ENCODE results near the gene CTSC. TPM values are rescaled to one million over a fixed set of nuclear protein-coding genes. Genes with fewer than 3 reads are reported as not detected.

The CTSC gene
- polyA plus RNA-seq, 1 donor (not counting 4 experiments of a cell fraction or from before 2014, with no cell fraction given) = 658 TPM

DNA sequence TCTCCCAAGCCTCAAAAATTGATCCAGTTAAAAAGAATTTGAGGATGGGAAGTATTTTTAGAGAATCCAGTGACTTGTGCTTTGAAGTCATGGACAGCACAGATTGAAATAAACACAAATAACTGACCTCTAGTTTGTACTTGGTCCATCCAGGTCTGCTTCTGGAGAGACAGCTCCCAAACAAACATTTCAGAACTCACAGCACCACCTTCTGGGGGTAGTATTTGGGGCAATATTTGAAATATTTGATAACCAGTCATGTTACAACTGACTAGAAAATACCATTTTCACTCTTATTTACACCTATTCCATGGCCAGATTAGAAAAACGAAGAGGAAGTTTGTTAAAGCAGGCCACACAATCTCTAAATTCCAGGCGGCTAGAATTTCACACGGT, 56.2 kb downstream of the CTSC start:
- no peak for DNase-seq (ENCODE audit: low read depth, low spot score)
- no peaks in the 10 kb centered on the region for H3K9me3 ChIP-seq (ENCODE audit: control insufficient read depth, low read depth, low read length)
- no peak overlapping the region for H3K4me3 ChIP-seq (ENCODE audit: control insufficient read depth in 2 of 3, extremely low read depth in 1 of 3, insufficient read depth in 2 of 3, low read depth in 1 of 3, low read length in 3 of 3)
- dilution Hi-C loops (cut with MboI; ENCODE audit: extremely low pct_ligation_motif_present, low sequenced_read_pairs) = no loop called here
- H3K4me2 ChIP-seq (ENCODE audit: control insufficient read depth, extremely low read depth, insufficient read depth, low read depth, low read length) = no peak overlapping the region
- no peak overlapping the region for H3K9ac ChIP-seq (ENCODE audit: control insufficient read depth, extremely low read depth, insufficient read depth, low read length)
- H2AFZ ChIP-seq (ENCODE audit: control insufficient read depth, low read length) = no peak overlapping the region
- no peaks in the 10 kb centered on the region for H4K20me1 ChIP-seq (ENCODE audit: control insufficient read depth, extremely low read depth, insufficient read depth, low read length)
- H3K27ac ChIP-seq (ENCODE audit: control insufficient read depth, insufficient read depth, low read length) = no peak overlapping the region
- H3K27me3 ChIP-seq (ENCODE audit: control insufficient read depth, extremely low read depth, insufficient read depth, low read length) = no peaks in the 10 kb centered on the region
- peak; percentile 59 for FAIRE-seq
- H3K36me3 ChIP-seq (ENCODE audit: control insufficient read depth in 2 of 2, extremely low read depth in 1 of 2, insufficient read depth in 2 of 2, low read length in 2 of 2) = peaks cover 0 to 4% of the 10 kb centered on the region in 2 experiments
- TF ChIP-seq, protein P1, sequence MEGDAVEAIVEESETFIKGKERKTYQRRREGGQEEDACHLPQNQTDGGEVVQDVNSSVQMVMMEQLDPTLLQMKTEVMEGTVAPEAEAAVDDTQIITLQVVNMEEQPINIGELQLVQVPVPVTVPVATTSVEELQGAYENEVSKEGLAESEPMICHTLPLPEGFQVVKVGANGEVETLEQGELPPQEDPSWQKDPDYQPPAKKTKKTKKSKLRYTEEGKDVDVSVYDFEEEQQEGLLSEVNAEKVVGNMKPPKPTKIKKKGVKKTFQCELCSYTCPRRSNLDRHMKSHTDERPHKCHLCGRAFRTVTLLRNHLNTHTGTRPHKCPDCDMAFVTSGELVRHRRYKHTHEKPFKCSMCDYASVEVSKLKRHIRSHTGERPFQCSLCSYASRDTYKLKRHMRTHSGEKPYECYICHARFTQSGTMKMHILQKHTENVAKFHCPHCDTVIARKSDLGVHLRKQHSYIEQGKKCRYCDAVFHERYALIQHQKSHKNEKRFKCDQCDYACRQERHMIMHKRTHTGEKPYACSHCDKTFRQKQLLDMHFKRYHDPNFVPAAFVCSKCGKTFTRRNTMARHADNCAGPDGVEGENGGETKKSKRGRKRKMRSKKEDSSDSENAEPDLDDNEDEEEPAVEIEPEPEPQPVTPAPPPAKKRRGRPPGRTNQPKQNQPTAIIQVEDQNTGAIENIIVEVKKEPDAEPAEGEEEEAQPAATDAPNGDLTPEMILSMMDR (optimal IDR thresholded peaks at IDR 0.05 in 1 of 3, IDR thresholded peaks at IDR 0.05 in 1 of 3, conservative IDR thresholded peaks at IDR 0.05 in 1 of 3; ENCODE audit: extremely low read depth in 1 of 3, insufficient read depth in 2 of 3, low read length in 3 of 3) = peak in 2 of 3 experiments; percentile 28 to 34
- no peak for TF ChIP-seq EZH2 (IDR thresholded peaks at IDR 0.05; ENCODE audit: low read length)
- H3K4me1 ChIP-seq (ENCODE audit: control insufficient read depth, extremely low read depth, insufficient read depth, low read length) = no peaks in the 10 kb centered on the region
- H3K79me2 ChIP-seq (ENCODE audit: control insufficient read depth, insufficient read depth, low read length) = no peaks in the 10 kb centered on the region
- H3K9me1 ChIP-seq (ENCODE audit: control insufficient read depth, extremely low read depth, insufficient read depth, low read length) = no peaks in the 10 kb centered on the region

DNA sequence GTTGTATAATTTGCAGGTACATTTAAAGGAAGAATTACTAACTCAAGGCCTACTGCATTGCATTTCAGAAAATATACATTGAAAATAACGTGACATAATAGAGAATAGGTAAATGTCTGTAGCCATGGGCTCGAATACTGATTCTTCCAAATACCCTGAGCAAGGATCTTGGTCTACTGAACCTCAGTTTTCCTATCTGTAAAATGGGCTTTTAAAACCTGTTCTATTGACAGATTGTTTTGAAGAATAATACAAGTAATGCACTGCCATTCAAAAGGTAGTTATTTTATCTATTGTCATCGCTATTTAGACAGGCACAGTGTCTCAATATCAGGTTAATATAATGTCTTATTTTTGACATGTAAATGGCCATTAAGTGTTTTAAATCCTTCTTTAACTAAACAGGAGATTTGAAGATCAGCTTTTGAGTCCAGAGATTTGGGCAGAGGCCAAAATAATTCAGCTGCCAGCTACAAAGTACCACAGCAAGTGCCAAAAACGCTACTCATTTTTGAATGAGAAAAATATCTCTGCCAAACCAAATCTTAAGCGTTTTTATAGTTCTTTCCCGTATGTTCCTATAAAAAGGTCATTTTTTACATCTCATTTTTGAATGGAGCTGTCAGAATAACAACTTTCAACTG, 56.7 kb downstream of the CTSC start:
- dilution Hi-C loops (cut with MboI; ENCODE audit: extremely low pct_ligation_motif_present, low sequenced_read_pairs) = no loop called here
- Histone ChIP-seq H2AFZ (ENCODE audit: control insufficient read depth, low read length) (no peak overlapping the region), H3K9me1 (ENCODE audit: control insufficient read depth, extremely low read depth, insufficient read depth, low read length) (no peaks in the 10 kb centered on the region), H3K9me3 (ENCODE audit: control insufficient read depth, low read depth, low read length) (no peaks in the 10 kb centered on the region), H4K20me1 (ENCODE audit: control insufficient read depth, extremely low read depth, insufficient read depth, low read length) (no peaks in the 10 kb centered on the region), H3K4me3 (ENCODE audit: control insufficient read depth in 2 of 3, extremely low read depth in 1 of 3, insufficient read depth in 2 of 3, low read depth in 1 of 3, low read length in 3 of 3) (no peak overlapping the region), H3K27me3 (ENCODE audit: control insufficient read depth, extremely low read depth, insufficient read depth, low read length) (no peaks in the 10 kb centered on the region), H3K4me1 (ENCODE audit: control insufficient read depth, extremely low read depth, insufficient read depth, low read length) (peaks cover 3% of the 10 kb centered on the region), H3K79me2 (ENCODE audit: control insufficient read depth, insufficient read depth, low read length) (no peaks in the 10 kb centered on the region), H3K9ac (ENCODE audit: control insufficient read depth, extremely low read depth, insufficient read depth, low read length) (no peak overlapping the region), H3K4me2 (ENCODE audit: control insufficient read depth, extremely low read depth, insufficient read depth, low read depth, low read length) (no peak overlapping the region), H3K36me3 (ENCODE audit: control insufficient read depth in 2 of 2, extremely low read depth in 1 of 2, insufficient read depth in 2 of 2, low read length in 2 of 2) (peaks cover 0 to 4% of the 10 kb centered on the region in 2 experiments), H3K27ac (ENCODE audit: control insufficient read depth, insufficient read depth, low read length) (no peak overlapping the region)
- no peak for DNase-seq (ENCODE audit: low read depth, low spot score)
- TF ChIP-seq EZH2 (IDR thresholded peaks at IDR 0.05; ENCODE audit: low read length) = no peak
- TF ChIP-seq, protein P1 (optimal IDR thresholded peaks at IDR 0.05 in 1 of 3, IDR thresholded peaks at IDR 0.05 in 1 of 3, conservative IDR thresholded peaks at IDR 0.05 in 1 of 3; ENCODE audit: extremely low read depth in 1 of 3, insufficient read depth in 2 of 3, low read length in 3 of 3) = no peak
- FAIRE-seq = no peak

Data from keratinocyte (primary cell).